Breast epithelium (tissue), 4 donors: Measurements from ENCODE around the gene NCKAP5. TPM values are rescaled to one million over a fixed set of nuclear protein-coding genes. Genes with fewer than 3 reads are reported as not detected.

ENCODE experiments used
- DNase-seq, 2 donors: peaks; one replicate each; pipeline ENCODE4 v3.0.0-alpha.2; 2019; ENCODE audit warnings: low spot score in 2 of 2
- H3K27ac ChIP-seq, 2 donors: fragments of 200-600 bp; sonication (generic) in 1 of 2; one replicate each; pipeline ENCODE4 v1.5.1; 2016 to 2019; ENCODE audit warnings: mild to moderate bottlenecking in 1 of 2
- H3K27me3 ChIP-seq, 2 donors: fragments of 200-600 bp; sonication (generic) in 1 of 2; one replicate each; pipeline versions ENCODE4 v1.5.1 to v1.6.0; 2017 to 2019; ENCODE audit warnings: control low read depth in 1 of 2, mild to moderate bottlenecking in 1 of 2
- H3K36me3 ChIP-seq: fragments of 200-600 bp; one replicate; pipeline ENCODE4 v1.5.1; 2019
- H3K4me1 ChIP-seq, 2 donors: fragments of 200-600 bp; sonication (generic); one replicate each; pipeline ENCODE4 v1.5.1; 2016 to 2019; ENCODE audit warnings: control low read depth in 1 of 2
- H3K4me3 ChIP-seq, 3 donors: fragments of 200-600 bp; sonication (generic); 1 replicate in 2 of 3; 2 replicates in 1 of 3; pipeline ENCODE4 v1.5.1; 2016 to 2019; ENCODE audit warnings: mild to moderate bottlenecking in 3 of 3, moderate library complexity in 2 of 3
- H3K9me3 ChIP-seq, 2 donors: fragments of 200-600 bp; sonication (generic) in 1 of 2; one replicate each; pipeline ENCODE4 v1.5.1; 2016 to 2019; ENCODE audit warnings: control low read depth in 1 of 2
- CTCF ChIP-seq, 3 donors: fragments of 450-650 bp; IDR thresholded peaks; one replicate each; pipeline ENCODE4 v1.5.1; 2016 to 2017; ENCODE audit warnings: antibody characterized with exemption in 3 of 3, mild to moderate bottlenecking in 3 of 3, moderate library complexity in 3 of 3
- POLR2A ChIP-seq: fragments of 450-650 bp; IDR thresholded peaks from one replicate; pipeline ENCODE4 v1.6.1; 2016; ENCODE audit warnings: antibody characterized with exemption, mild to moderate bottlenecking, moderate library complexity
- POLR2AphosphoS5 ChIP-seq, 3 donors: sonication (generic); formaldehyde crosslinking; IDR thresholded peaks; one replicate each; pipeline ENCODE4 v1.6.1; 2017; ENCODE audit warnings: antibody characterized with exemption in 3 of 3
- intact Hi-C: fragments of 100-400 bp; cut with DNase I; formaldehyde crosslinking; loops from one replicate; pipeline ENCODE4 v1.15.1; 2023; ENCODE audit warnings: low total_unique reads
- total RNA-seq, 3 donors: library from RNA; depleted of rRNA; stranded (reverse); fragments of >200 nt; gene quantifications; one replicate each; pipeline ENCODE4 v1.1.0, GENCODE V29; 2016

The NCKAP5 gene
- total RNA-seq, 3 donors from 2014 or later: 1.1 to 10.5 (median 6.1) TPM

DNA sequence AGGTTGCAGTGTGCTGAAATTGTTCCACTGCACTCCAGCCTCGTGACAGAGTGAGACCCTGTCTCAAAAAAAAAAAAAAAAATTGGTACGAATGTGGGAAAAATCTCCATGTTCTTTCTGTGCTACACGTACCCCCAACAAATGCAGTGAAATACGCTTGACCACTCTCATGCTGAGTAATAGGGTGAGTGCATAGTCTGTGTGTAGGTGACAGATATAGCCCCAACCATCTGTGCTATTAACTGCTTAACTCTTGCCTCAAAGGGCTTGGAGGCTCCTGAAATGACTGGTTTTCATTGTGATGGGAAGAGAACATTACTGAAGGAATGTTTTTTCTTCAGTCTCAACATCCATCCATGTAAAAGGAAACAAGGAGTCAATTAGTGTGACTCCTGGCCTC is 913.9 kb downstream of the NCKAP5 start:
- H3K27ac ChIP-seq: no peak overlapping the region
- DNase-seq: no peak
- intact Hi-C loops: no loop called here

GRCh38 chr2:132652474-132652873 is 915.8 kb downstream of the NCKAP5 start:
- H3K36me3 ChIP-seq: no peaks in the 10 kb centered on the region
- no peak overlapping the region for H3K4me3 ChIP-seq
- H3K4me1 ChIP-seq: no peaks in the 10 kb centered on the region
- H3K27me3 ChIP-seq: no peaks in the 10 kb centered on the region
- no peaks in the 10 kb centered on the region for H3K9me3 ChIP-seq
- no peak for DNase-seq
- TF ChIP-seq POLR2A: no peak
- TF ChIP-seq POLR2AphosphoS5 (IDR thresholded peaks at IDR 0.05): no peak
- no peak for TF ChIP-seq CTCF (IDR thresholded peaks at IDR 0.05)
- no peak overlapping the region for H3K27ac ChIP-seq
- intact Hi-C loops: no loop called here

More for the DNA sequence above, 913.9 kb downstream of the NCKAP5 start:
- no peaks in the 10 kb centered on the region for H3K4me1 ChIP-seq
- no peak for TF ChIP-seq POLR2AphosphoS5 (IDR thresholded peaks at IDR 0.05)
- no peak for TF ChIP-seq CTCF (IDR thresholded peaks at IDR 0.05)
- no peak for TF ChIP-seq POLR2A
- H3K27me3 ChIP-seq: no peaks in the 10 kb centered on the region
- H3K9me3 ChIP-seq: no peaks in the 10 kb centered on the region
- H3K36me3 ChIP-seq: no peaks in the 10 kb centered on the region
- H3K4me3 ChIP-seq: no peak overlapping the region

DNA sequence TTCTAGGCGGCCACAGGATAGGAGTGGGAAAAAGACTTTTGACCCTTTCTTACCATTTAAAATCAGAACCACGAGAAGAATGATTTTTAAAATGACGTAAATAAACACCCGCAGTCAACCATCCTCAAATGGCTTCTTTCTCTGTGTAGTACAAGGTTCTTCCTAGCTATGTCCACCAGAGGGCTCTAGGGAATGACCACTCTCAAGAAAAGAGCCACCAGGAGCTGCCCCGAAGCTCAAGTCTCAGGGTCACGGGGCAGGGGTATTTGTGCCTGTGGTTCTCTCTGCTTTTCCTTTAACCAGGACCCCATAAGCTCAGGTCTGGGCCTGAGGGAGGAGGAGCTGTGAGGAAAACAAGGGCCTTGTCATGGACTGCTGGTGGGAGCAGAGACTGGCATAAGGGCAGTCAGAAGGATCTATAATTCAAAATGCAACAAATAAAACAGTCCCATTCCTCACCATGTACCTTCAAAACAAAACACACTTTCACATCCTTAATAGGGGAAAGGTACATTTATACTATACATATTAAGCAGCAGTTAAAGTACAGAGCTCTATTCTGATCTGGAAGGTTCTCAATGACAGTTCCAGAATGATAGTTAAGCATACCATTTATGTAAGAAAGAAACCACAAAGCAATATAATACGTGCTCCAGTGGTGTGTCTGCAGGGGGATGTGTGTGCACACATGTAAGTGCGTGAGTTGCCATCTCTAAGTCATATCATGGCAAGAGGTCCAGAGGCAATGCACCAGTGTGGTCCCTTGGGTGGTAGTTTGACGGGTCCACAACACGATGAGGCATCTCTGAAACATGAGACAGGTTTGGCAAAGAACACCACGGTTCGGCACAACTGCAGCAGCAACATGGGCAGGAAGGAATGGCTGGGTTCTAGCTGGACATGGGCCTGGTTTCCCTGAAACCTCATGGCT is 916.9 kb downstream of the NCKAP5 start:
- no peaks in the 10 kb centered on the region for H3K27me3 ChIP-seq
- no peak overlapping the region for H3K27ac ChIP-seq
- no peak overlapping the region for H3K4me3 ChIP-seq
- DNase-seq: no peak
- TF ChIP-seq POLR2AphosphoS5 (IDR thresholded peaks at IDR 0.05) (no peak), CTCF (IDR thresholded peaks at IDR 0.05) (peak in 1 of 3 donors; percentile 46)
- intact Hi-C loops: no loop called here
- H3K36me3 ChIP-seq: no peaks in the 10 kb centered on the region
- H3K9me3 ChIP-seq: no peaks in the 10 kb centered on the region
- no peaks in the 10 kb centered on the region for H3K4me1 ChIP-seq

- Histone ChIP-seq H3K27ac (no peak overlapping the region), H3K4me3 (no peak overlapping the region), H3K36me3 (no peaks in the 10 kb centered on the region), H3K4me1 (no peaks in the 10 kb centered on the region), H3K9me3 (no peaks in the 10 kb centered on the region), H3K27me3 (no peaks in the 10 kb centered on the region)
- no peak for TF ChIP-seq POLR2A
- TF ChIP-seq POLR2AphosphoS5 (IDR thresholded peaks at IDR 0.05): no peak
- no peak for TF ChIP-seq CTCF (IDR thresholded peaks at IDR 0.05)
- DNase-seq: no peak
- intact Hi-C loops: no loop called here
Measured at GRCh38 chr2:132646540-132647108, 921.6 kb downstream of the NCKAP5 start.
